Sigmoid colon (tissue), 3 donors: Measurements from ENCODE around the gene CLSTN2.

ENCODE experiments used
- POLR2A ChIP-seq, 2 donors: fragments of 450-650 bp; IDR thresholded peaks; one replicate each; pipeline ENCODE4 v1.6.1; 2016; ENCODE audit warnings: antibody characterized with exemption in 2 of 2, mild to moderate bottlenecking in 2 of 2, moderate library complexity in 2 of 2
- TF ChIP-seq, protein P1 (sequence below), 4 experiments: fragments of 450-650 bp in 3 of 4; fragments of 200-600 bp in 1 of 4; IDR thresholded peaks; one replicate each; pipeline ENCODE4 v1.5.1; 2016 to 2019; ENCODE audit warnings: antibody characterized with exemption in 4 of 4, mild to moderate bottlenecking in 3 of 4, moderate library complexity in 2 of 4

DNA sequence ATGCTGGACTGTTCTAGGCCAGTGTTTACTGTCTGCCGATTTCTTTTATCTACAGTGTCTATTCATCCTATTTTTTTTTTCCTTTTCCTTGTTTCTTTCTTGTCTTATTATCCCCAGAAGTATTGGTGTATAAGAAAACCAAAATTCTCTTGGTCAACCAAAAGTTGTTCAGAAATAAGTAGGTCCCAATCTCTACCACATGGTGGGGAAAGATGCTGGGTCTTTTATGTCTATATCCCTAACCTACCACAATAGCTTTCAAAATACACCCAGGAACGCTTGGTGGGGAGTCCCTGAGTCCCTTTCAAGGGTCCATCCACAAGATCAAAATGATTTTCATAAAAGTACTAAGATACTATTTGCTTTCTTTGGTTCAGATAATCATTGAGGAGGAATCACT is 225.6 kb downstream of the CLSTN2 start:
- TF ChIP-seq, protein P1, sequence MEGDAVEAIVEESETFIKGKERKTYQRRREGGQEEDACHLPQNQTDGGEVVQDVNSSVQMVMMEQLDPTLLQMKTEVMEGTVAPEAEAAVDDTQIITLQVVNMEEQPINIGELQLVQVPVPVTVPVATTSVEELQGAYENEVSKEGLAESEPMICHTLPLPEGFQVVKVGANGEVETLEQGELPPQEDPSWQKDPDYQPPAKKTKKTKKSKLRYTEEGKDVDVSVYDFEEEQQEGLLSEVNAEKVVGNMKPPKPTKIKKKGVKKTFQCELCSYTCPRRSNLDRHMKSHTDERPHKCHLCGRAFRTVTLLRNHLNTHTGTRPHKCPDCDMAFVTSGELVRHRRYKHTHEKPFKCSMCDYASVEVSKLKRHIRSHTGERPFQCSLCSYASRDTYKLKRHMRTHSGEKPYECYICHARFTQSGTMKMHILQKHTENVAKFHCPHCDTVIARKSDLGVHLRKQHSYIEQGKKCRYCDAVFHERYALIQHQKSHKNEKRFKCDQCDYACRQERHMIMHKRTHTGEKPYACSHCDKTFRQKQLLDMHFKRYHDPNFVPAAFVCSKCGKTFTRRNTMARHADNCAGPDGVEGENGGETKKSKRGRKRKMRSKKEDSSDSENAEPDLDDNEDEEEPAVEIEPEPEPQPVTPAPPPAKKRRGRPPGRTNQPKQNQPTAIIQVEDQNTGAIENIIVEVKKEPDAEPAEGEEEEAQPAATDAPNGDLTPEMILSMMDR (IDR thresholded peaks at IDR 0.05) = no peak
- no peak for TF ChIP-seq POLR2A (IDR thresholded peaks at IDR 0.05)
